ENCODE data around the gene IFNGR1.

- TF ChIP-seq, protein P1, sequence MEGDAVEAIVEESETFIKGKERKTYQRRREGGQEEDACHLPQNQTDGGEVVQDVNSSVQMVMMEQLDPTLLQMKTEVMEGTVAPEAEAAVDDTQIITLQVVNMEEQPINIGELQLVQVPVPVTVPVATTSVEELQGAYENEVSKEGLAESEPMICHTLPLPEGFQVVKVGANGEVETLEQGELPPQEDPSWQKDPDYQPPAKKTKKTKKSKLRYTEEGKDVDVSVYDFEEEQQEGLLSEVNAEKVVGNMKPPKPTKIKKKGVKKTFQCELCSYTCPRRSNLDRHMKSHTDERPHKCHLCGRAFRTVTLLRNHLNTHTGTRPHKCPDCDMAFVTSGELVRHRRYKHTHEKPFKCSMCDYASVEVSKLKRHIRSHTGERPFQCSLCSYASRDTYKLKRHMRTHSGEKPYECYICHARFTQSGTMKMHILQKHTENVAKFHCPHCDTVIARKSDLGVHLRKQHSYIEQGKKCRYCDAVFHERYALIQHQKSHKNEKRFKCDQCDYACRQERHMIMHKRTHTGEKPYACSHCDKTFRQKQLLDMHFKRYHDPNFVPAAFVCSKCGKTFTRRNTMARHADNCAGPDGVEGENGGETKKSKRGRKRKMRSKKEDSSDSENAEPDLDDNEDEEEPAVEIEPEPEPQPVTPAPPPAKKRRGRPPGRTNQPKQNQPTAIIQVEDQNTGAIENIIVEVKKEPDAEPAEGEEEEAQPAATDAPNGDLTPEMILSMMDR (conservative IDR thresholded peaks at IDR 0.05; ENCODE audit: low read depth, low read length): no peak
- TF ChIP-seq EZH2 (IDR thresholded peaks at IDR 0.05; ENCODE audit: borderline replicate concordance, low read depth, low read length, poor library complexity, severe bottlenecking): no peak
These were observed 35.8 kb upstream of the IFNGR1 start for GRCh38 chr6:137254966-137255365.
